ENCODE results near the gene CYB561D2.

CYB561D2 gene

GRCh38 chr3:50323092-50323600 lies 27.5 kb upstream of the CYB561D2 start:
- no peak for DNase-seq (ENCODE audit: low read depth in 2 of 2)

GRCh38 chr3:50323614-50324199 lies 27.0 kb upstream of the CYB561D2 start:
- DNase-seq (ENCODE audit: low read depth in 2 of 2): no peak

DNA sequence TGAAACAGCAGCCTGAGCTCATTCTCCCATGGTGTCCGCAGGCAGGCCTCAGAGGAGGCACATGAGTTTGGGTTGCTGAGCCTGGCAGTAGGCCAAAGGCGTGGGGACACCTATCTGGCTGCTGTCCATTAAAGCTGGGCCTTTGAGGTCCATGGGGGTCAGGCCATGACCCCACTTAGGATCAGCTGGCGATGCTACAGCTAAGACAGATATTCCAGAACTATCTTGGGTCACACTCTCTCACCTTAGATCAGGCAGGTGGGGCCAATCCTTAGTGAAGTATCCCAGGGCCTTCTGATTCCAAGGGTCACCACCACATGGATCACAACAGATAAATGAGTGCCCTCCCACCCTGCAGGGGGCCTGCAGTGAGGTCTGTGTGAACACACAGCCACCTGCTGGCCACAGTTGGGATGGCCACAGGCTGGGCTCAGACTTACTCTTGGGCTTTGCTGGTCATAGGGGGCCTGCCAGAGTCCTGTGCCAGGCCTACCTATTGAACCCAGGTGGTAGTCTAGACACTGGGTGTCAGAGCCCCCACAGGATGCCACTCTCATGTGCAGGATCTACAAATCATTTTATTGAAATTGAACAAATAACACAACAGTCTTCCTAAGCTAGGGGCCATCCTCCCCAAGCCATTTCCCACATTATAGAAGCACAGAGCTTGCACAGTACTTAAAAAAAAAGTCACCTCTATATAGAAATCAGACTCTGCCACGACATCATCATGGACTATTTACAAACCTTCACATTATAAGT lies 26.1 kb upstream of the CYB561D2 start:
- DNase-seq (ENCODE audit: low read depth in 2 of 2): peak; percentile 57 to 59

GRCh38 chr3:50325113-50325480 lies 25.6 kb upstream of the CYB561D2 start:
- DNase-seq (ENCODE audit: low read depth in 2 of 2): no peak

- no peak for DNase-seq (ENCODE audit: low read depth in 2 of 2)
These were observed 25.0 kb upstream of the CYB561D2 start for GRCh38 chr3:50325497-50326181.

DNA sequence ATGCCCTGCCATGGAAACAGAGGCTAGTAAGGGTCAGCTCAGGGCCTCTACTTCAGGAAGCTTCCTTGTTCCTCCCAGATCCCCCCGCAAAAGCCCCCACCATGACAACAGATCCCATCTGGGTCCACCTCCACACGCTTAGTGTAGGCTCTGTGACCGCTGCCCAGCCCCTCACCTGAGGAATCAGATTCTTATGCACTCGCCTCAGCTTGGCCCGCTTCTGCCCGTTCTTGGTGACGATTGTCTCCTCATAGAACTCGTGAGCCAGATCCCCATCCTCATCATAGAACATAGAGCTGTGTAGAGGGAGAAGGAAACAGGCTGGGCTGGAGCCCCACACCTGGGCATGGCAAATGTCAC lies 24.5 kb upstream of the CYB561D2 start:
- DNase-seq (ENCODE audit: low read depth in 2 of 2): no peak

DNA sequence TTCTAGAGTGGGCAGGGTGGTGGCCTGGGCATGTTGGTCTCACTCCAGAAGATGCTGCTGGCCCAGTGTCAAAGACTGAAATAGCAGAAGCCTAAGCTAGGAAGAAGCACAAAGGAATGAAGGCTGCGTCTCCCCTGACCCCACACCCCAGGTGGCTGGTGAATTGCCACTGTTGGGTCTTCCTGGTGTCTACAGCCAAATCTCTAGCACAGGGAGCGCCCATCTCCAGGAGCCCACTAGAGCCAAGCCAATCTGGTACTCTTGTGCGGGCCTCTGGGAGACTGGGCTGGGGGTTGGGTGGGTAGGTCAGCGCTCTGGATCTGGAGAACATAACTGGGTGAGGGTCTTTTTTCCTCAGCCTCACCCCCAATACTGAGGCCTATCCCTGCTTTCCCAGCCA lies 23.5 kb upstream of the CYB561D2 start:
- no peak for DNase-seq (ENCODE audit: low read depth in 2 of 2)

GRCh38 chr3:50327943-50328691 lies 22.5 kb upstream of the CYB561D2 start, which contains the start of gene TUSC2:
TUSC2 (minus strand) TSS chr3:50328223; CDS start chr3:50328099, 124 bp downstream.
- DNase-seq (ENCODE audit: low read depth in 2 of 2): peak; percentile 91 to 96

GRCh38 chr3:50330330-50330729 lies 20.3 kb upstream of the CYB561D2 start:
- DNase-seq (ENCODE audit: low read depth in 2 of 2): no peak

DNA sequence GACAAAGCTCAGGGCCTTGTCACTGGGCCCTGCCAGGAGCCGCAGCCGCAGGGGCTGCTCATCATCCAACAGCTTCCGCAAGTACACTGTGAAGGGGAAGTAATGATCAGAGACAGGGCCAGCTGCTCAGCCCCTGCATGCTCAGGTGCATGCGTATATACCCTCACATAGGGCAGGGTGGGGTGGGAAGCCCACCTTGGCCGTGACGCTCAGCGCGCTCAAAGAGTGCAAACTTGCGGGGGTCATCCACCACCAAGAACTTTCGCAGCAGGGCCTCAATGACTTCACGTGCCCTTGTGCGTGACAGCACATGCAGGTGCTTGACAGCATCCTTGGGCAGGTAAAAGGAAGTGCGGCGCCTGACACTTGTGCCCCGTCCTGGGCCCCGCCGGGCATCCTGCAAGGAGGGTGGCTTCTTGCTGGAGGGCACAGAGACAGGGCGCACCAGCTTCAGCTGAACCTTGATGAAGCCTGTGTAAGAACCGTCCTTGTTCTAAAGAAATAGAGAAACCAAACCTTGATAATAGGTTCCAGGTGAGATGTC lies 19.2 kb upstream of the CYB561D2 start:
- DNase-seq (ENCODE audit: low read depth in 2 of 2): no peak

GRCh38 chr3:50333744-50334328 lies 16.8 kb upstream of the CYB561D2 start:
- no peak for DNase-seq (ENCODE audit: low read depth in 2 of 2)

DNA sequence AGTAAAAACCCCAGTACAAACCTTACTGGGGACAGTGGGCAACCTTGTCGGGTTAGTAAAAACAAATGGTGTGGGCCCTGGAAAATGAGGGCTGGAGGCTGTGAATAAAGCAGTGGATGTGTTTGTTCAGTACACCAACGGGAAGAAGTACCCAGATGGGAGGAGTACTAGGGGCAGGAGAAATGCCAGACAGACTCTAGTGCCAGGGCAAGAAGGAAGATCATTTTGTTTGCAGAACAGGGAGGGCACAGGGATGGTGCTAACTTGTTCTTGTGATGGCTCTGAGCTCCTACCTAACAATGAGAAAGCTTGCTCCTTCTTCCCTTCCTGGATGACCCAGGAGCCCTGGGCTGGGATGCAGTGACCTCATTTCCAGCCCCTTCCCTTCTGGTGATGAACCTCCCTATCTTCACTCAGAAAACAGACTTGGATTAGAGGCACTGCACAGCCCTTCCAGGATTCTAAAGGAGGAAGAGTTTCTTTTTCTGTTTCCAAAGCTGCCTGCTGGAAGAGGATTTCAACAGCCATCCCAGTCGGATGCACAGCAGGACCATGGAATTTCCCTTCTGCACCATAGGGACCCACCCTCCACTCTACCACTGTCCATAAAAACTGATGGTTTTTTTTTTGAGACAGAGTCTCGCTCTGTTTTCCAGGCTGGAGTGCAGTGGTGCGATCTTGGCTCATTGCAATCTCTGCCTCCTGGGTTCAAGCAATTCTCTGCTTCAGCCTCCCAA lies 16.2 kb upstream of the CYB561D2 start:
- DNase-seq (ENCODE audit: low read depth in 2 of 2): no peak

GRCh38 chr3:50336452-50337174 lies 14.0 kb upstream of the CYB561D2 start:
- no peak for DNase-seq (ENCODE audit: low read depth in 2 of 2)

DNA sequence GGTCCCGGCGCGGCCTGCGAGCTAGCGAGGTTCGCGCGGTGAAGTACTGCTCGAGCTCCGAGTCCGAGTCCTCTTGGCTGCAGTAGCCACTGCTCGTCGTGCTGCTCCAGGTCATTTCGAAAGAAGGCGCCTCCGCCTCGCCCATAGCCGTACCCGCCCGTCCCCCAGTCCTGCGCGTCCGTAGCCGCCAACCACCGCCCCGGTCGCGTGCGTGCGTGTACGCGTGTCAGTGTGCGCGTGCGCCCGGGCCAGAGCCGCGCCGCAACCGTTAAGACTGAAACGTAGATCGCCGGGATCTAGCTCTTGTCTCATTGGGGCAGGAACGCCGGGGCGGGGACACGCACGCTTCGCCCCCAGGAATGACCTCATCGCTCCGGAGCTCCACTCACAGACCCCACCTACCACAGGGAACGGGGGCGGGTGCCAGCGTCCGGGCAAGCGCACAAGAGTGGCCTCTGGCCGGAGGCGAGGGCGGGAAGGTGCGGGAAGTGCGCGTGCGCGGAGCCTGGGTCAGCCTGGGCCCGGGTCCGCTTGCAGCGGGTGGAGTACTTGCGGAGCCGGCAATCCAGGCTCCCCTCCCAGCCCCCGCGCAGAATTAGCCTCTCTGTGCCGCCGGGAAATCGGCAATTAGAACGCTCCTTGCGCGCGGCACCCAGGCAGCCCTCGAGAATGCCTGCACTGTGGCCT lies 13.3 kb upstream of the CYB561D2 start:
- peak; percentile 96 for DNase-seq (ENCODE audit: low read depth in 2 of 2)

DNA sequence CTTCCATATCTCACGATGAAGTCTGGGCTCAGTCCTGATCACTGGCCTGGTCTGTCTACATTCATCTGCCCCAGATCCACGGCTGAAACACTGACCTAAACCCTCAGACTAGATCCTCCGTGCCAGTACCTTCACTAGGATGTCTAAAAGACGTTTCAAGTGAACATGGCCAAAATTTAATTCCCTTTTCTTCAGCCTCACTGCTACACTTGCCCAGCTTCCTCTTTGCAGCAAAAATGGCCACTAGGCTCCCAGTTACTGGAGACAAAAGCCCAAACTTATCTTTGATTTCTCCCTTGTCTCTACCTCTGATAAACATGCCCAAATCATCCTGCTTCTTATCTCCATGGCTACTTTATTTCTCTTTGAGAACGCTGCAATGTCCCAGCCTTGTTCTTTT lies 11.7 kb upstream of the CYB561D2 start:
- no peak for DNase-seq (ENCODE audit: low read depth in 2 of 2)

- DNase-seq (ENCODE audit: low read depth in 2 of 2): no peak
These were observed 11.0 kb upstream of the CYB561D2 start for GRCh38 chr3:50339485-50340146.

DNA sequence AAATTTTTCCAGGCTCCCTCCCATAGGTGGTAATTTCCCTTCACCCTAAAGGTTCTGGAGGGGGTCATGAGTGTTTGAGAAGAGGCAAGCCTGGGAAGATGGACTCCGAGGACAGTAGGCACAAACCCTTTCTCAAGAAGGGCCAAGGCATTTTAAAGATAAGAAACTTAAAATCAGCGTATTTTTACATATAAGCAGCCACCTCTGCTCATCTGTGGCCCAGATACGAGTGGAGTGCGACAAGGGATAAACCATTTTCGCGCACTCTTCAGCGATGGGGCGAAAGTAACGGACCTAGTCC lies 10.6 kb upstream of the CYB561D2 start:
- no peak for DNase-seq (ENCODE audit: low read depth in 2 of 2)

DNA sequence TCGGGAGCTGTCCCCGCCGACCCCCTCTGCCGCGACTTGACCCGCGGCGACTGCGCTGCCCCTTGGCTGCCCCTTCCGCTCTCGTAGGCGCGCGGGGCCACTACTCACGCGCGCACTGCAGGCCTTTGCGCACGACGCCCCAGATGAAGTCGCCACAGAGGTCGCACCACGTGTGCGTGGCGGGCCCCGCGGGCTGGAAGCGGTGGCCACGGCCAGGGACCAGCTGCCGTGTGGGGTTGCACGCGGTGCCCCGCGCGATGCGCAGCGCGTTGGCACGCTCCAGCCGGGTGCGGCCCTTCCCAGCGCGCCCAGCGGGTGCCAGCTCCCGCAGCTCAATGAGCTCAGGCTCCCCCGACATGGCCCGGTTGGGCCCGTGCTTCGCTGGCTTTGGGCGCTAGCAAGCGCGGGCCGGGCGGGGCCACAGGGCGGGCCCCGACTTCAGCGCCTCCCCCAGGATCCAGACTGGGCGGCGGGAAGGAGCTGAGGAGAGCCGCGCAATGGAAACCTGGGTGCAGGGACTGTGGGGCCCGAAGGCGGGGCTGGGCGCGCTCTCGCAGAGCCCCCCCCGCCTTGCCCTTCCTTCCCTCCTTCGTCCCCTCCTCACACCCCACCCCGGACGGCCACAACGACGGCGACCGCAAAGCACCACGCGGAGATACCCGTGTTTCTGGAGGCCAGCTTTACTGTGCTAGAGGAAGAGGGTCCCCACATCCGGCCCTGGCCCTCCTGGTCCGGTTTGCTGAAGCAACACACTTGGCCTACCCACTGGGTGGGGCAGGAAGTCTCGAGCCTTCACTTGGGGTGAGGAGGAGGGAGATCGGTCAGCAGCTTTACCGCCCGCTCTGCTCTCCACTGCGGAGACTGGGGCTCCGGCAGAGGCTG lies 10.0 kb upstream of the CYB561D2 start, which contains the start of gene RASSF1:
TSS of gene RASSF1 (minus strand) at position 389 of the 882 bp plus-strand sequence. CDS start at position 358, 31 bp downstream.
- DNase-seq (ENCODE audit: low read depth in 2 of 2): peak; percentile 66 to 77
